Activated T-cell treated with anti-CD3 and anti-CD28 coated beads for 1 hour (primary cell): ENCODE measurements around the gene ARL5B.

Experiments used
- DNase-seq: peaks from one replicate; pipeline ENCODE4 v3.0.0-alpha.2; 2020; ENCODE audit warnings: low read depth

The ARL5B gene

GRCh38 chr10:18658271-18659124 lies 733 bp upstream of the ARL5B start:
- no peak for DNase-seq

GRCh38 chr10:18659819-18660535 lies 746 bp downstream of the ARL5B start:
- DNase-seq: no peak

- DNase-seq: no peak
These were observed 1.7 kb downstream of the ARL5B start for GRCh38 chr10:18660816-18661431.

- DNase-seq: no peak
These were observed 5.7 kb downstream of the ARL5B start for GRCh38 chr10:18664841-18665478.

- DNase-seq: no peak
These were observed 6.8 kb downstream of the ARL5B start for GRCh38 chr10:18665815-18666558.

- DNase-seq: no peak
These were observed 7.6 kb downstream of the ARL5B start for GRCh38 chr10:18666810-18667209.

GRCh38 chr10:18668026-18668425 lies 8.8 kb downstream of the ARL5B start:
- DNase-seq: no peak

GRCh38 chr10:18675086-18675801 lies 16.0 kb downstream of the ARL5B start:
- no peak for DNase-seq

GRCh38 chr10:18680754-18681153 lies 21.5 kb downstream of the ARL5B start:
- DNase-seq: no peak

- DNase-seq: no peak
These were observed 22.1 kb downstream of the ARL5B start for GRCh38 chr10:18681366-18681765.

- DNase-seq: no peak
These were observed 22.8 kb downstream of the ARL5B start for GRCh38 chr10:18681971-18682411.

GRCh38 chr10:18683427-18683826 lies 24.2 kb downstream of the ARL5B start:
- DNase-seq: no peak

- no peak for DNase-seq
These were observed 25.2 kb downstream of the ARL5B start for GRCh38 chr10:18684416-18684815.

- DNase-seq: no peak
These were observed 25.7 kb downstream of the ARL5B start for GRCh38 chr10:18684953-18685352.

GRCh38 chr10:18685555-18685954 lies 26.3 kb downstream of the ARL5B start:
- DNase-seq: no peak

- no peak for DNase-seq
These were observed 28.0 kb downstream of the ARL5B start for GRCh38 chr10:18687195-18687594.

- no peak for DNase-seq
These were observed 28.5 kb downstream of the ARL5B start for GRCh38 chr10:18687706-18688105.

GRCh38 chr10:18689498-18689897 lies 30.3 kb downstream of the ARL5B start:
- no peak for DNase-seq

- DNase-seq: no peak
These were observed 31.3 kb downstream of the ARL5B start for GRCh38 chr10:18690541-18690940.

GRCh38 chr10:18699849-18700840 lies 40.9 kb downstream of the ARL5B start:
- no peak for DNase-seq
